Stimulated activated CD4-positive, alpha-beta T cell treated with anti-CD3 and anti-CD28 coated beads, Interleukin-2, amount 100 ng/mL, for 4 hours (primary cell): Measurements from ENCODE around the gene ACBD4.
A peak's percentile ranks its signal among the peaks of the same experiment; 100 is the strongest.

ENCODE experiments used
- DNase-seq: peaks from one replicate; pipeline ENCODE4 v3.0.0-alpha.2; 2020; ENCODE audit warnings: low read depth

ACBD4 gene

GRCh38 chr17:45135192-45135977, at the start of gene ACBD4:
TSS of gene ACBD4 (plus strand) at chr17:45135687. CDS start at chr17:45136145, 458 bp downstream.
- peak; percentile 94 for DNase-seq

GRCh38 chr17:45086391-45086790, 49.1 kb upstream of the ACBD4 start:
- DNase-seq, result no peak

GRCh38 chr17:45086865-45087503, 48.5 kb upstream of the ACBD4 start:
- DNase-seq, result no peak

GRCh38 chr17:45087504-45087975, 47.9 kb upstream of the ACBD4 start:
- DNase-seq, result no peak

- DNase-seq, result no peak
Measured at GRCh38 chr17:45087978-45088377, 47.5 kb upstream of the ACBD4 start.

- DNase-seq, result no peak
Measured at GRCh38 chr17:45088741-45089140, 46.7 kb upstream of the ACBD4 start.

- no peak for DNase-seq
Measured at GRCh38 chr17:45090711-45091110, 44.8 kb upstream of the ACBD4 start.

GRCh38 chr17:45091778-45092425, 43.6 kb upstream of the ACBD4 start:
- no peak for DNase-seq

GRCh38 chr17:45092911-45093430, 42.5 kb upstream of the ACBD4 start:
- DNase-seq, result no peak

- DNase-seq, result no peak
Measured at GRCh38 chr17:45093444-45094110, 41.9 kb upstream of the ACBD4 start.

GRCh38 chr17:45096141-45096540, 39.3 kb upstream of the ACBD4 start:
- no peak for DNase-seq

- DNase-seq, result no peak
Measured at GRCh38 chr17:45096926-45097325, 38.6 kb upstream of the ACBD4 start.

GRCh38 chr17:45098081-45098868, 37.2 kb upstream of the ACBD4 start:
- DNase-seq, result no peak

GRCh38 chr17:45098869-45099616, 36.4 kb upstream of the ACBD4 start:
- DNase-seq, result peak; percentile 63

GRCh38 chr17:45101546-45101882, 34.0 kb upstream of the ACBD4 start:
- no peak for DNase-seq

- DNase-seq, result no peak
Measured at GRCh38 chr17:45101883-45102811, 33.3 kb upstream of the ACBD4 start.

GRCh38 chr17:45102856-45103255, 32.6 kb upstream of the ACBD4 start:
- DNase-seq, result no peak

- no peak for DNase-seq
Measured at GRCh38 chr17:45103269-45103795, 32.2 kb upstream of the ACBD4 start.

- no peak for DNase-seq
Measured at GRCh38 chr17:45104029-45104428, 31.5 kb upstream of the ACBD4 start.
